Mesenchymal stem cell (in vitro differentiated cells and primary cell): ENCODE results near the gene MYH1.

ENCODE experiments used
- DNase-seq: peaks from one replicate; pipeline ENCODE4 v3.0.0-alpha.2; 2013
- H2AFZ ChIP-seq: one replicate; pipeline ENCODE4 v1.6.1; 2013; ENCODE audit warnings: low read depth, mild to moderate bottlenecking, control low read depth, inconsistent platforms, low read length, moderate library complexity
- H2AK5ac ChIP-seq: 2 replicates; pipeline ENCODE4 v1.6.1; 2013; ENCODE audit warnings: low read length, moderate library complexity, mild to moderate bottlenecking, inconsistent platforms; ENCODE audit not compliant: severe bottlenecking
- H2BK120ac ChIP-seq: one replicate; pipeline ENCODE4 v1.6.1; 2013; ENCODE audit warnings: low read depth, mild to moderate bottlenecking, inconsistent platforms, low read length, moderate library complexity
- H2BK12ac ChIP-seq, 2 experiments: one replicate each; pipeline ENCODE4 v1.6.1; 2013; ENCODE audit warnings: inconsistent platforms in 2 of 2, low read length in 2 of 2, mild to moderate bottlenecking in 2 of 2, moderate library complexity in 2 of 2, control low read depth in 1 of 2
- H2BK15ac ChIP-seq: one replicate; pipeline ENCODE4 v1.6.1; 2013; ENCODE audit warnings: mild to moderate bottlenecking, low read depth, inconsistent platforms; ENCODE audit not compliant: poor library complexity, severe bottlenecking
- H2BK5ac ChIP-seq: 2 replicates; pipeline ENCODE4 v1.6.1; 2013; ENCODE audit warnings: low read depth, mild to moderate bottlenecking, low read length, control low read depth, inconsistent platforms; ENCODE audit not compliant: poor library complexity, severe bottlenecking
- H3K14ac ChIP-seq, 2 experiments: one replicate each; pipeline ENCODE4 v1.6.1; 2013; ENCODE audit warnings: inconsistent platforms in 2 of 2, low read length in 2 of 2, control low read depth in 1 of 2, mild to moderate bottlenecking in 1 of 2, moderate library complexity in 1 of 2
- H3K18ac ChIP-seq, 2 experiments: one replicate each; pipeline ENCODE4 v1.6.1; 2013; ENCODE audit warnings: inconsistent platforms in 2 of 2, low read length in 2 of 2, control low read depth in 1 of 2, low read depth in 1 of 2, mild to moderate bottlenecking in 1 of 2
- H3K23ac ChIP-seq, 2 experiments: one replicate each; pipeline ENCODE4 v1.6.1; 2013; ENCODE audit warnings: inconsistent platforms in 2 of 2, low read length in 2 of 2, mild to moderate bottlenecking in 2 of 2, moderate library complexity in 2 of 2, control low read depth in 1 of 2
- H3K27ac ChIP-seq: 2 replicates; pipeline ENCODE4 v1.5.1; 2013; ENCODE audit warnings: mild to moderate bottlenecking, moderate library complexity, low read length, control low read depth, inconsistent platforms; ENCODE audit not compliant: poor library complexity, severe bottlenecking
- H3K27me3 ChIP-seq, 2 experiments: 2 replicates each; pipeline versions ENCODE4 v1.6.1 to v1.7.0; 2013; ENCODE audit warnings: low read length in 2 of 2, mild to moderate bottlenecking in 2 of 2, moderate library complexity in 2 of 2, control low read depth in 1 of 2, inconsistent platforms in 1 of 2; ENCODE audit not compliant: control insufficient read depth in 1 of 2, insufficient read depth in 1 of 2
- H3K36me3 ChIP-seq, 2 experiments: 2 replicates each; pipeline versions ENCODE4 v1.6.1 to v1.7.0; 2013; ENCODE audit warnings: low read length in 2 of 2, control low read depth in 1 of 2, inconsistent platforms in 1 of 2, low read depth in 1 of 2, mild to moderate bottlenecking in 1 of 2; ENCODE audit not compliant: insufficient read depth in 2 of 2, control insufficient read depth in 1 of 2
- H3K4ac ChIP-seq, 2 experiments: one replicate each; pipeline ENCODE4 v1.6.1; 2013; ENCODE audit warnings: inconsistent platforms in 2 of 2, low read length in 2 of 2, mild to moderate bottlenecking in 2 of 2, moderate library complexity in 2 of 2, control low read depth in 1 of 2, low read depth in 1 of 2
- H3K4me1 ChIP-seq: 2 replicates; pipeline ENCODE4 v1.6.1; 2013; ENCODE audit warnings: low read depth, low read length, control low read depth; ENCODE audit not compliant: control insufficient read depth, insufficient read depth
- H3K4me2 ChIP-seq: 2 replicates; pipeline ENCODE4 v1.6.1; 2013; ENCODE audit warnings: low read length, mild to moderate bottlenecking, inconsistent platforms; ENCODE audit not compliant: poor library complexity, severe bottlenecking
- H3K4me3 ChIP-seq, 2 experiments: 2 replicates each; pipeline versions ENCODE4 v1.5.1 to v1.7.0; 2013; ENCODE audit warnings: low read length in 2 of 2, mild to moderate bottlenecking in 2 of 2, control low read depth in 1 of 2, low read depth in 1 of 2; ENCODE audit not compliant: insufficient read depth in 1 of 2
- H3K79me1 ChIP-seq: replicated peaks from 2 replicates; pipeline ENCODE4 v1.6.1; 2013; ENCODE audit warnings: mild to moderate bottlenecking, control low read depth, low read length, inconsistent platforms; ENCODE audit not compliant: poor library complexity, severe bottlenecking
- H3K9ac ChIP-seq: 2 replicates; pipeline ENCODE4 v1.7.0; 2013; ENCODE audit warnings: mild to moderate bottlenecking, low read length, moderate library complexity
- H3K9me3 ChIP-seq: 2 replicates; pipeline ENCODE4 v1.7.0; 2013; ENCODE audit warnings: mild to moderate bottlenecking, low read length; ENCODE audit not compliant: control insufficient read depth
- H4K8ac ChIP-seq: one replicate; pipeline ENCODE4 v1.6.1; 2013; ENCODE audit warnings: inconsistent platforms, mild to moderate bottlenecking, low read length, moderate library complexity
- H4K91ac ChIP-seq: one replicate; pipeline ENCODE4 v1.6.1; 2013; ENCODE audit warnings: mild to moderate bottlenecking, low read length, inconsistent platforms
- WGBS: methylation state at CpG from one replicate; pipeline ENCODE4 v1.1.7; 2013; ENCODE audit warnings: mixed read lengths; 5-methylcytosine and 5-hydroxymethylcytosine counted together

MYH1 gene

DNA sequence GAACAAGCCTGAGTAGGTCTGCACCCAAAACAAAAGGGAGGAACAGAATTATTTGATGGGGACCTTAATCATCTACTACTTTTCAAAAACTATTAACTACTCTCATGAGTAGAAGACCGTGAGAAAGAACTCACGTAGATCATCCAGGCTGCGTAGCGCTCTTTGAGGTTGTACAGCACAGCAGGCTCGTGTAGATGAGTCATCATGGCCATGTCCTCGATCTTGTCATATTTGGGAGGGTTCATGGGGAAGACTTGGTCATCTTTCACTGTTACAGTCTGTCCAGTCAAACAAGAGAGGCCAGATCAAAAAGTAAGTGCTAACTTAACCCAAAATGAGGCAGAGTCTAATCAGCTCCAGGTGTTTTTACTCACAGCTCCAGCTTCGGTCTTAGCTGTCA, 2.3 kb downstream of the MYH1 start:
- 88% methylated on average over 7 of the region's 7 CpGs for WGBS
- Histone ChIP-seq H3K18ac (no peak overlapping the region), H4K8ac (no peak overlapping the region)

DNA sequence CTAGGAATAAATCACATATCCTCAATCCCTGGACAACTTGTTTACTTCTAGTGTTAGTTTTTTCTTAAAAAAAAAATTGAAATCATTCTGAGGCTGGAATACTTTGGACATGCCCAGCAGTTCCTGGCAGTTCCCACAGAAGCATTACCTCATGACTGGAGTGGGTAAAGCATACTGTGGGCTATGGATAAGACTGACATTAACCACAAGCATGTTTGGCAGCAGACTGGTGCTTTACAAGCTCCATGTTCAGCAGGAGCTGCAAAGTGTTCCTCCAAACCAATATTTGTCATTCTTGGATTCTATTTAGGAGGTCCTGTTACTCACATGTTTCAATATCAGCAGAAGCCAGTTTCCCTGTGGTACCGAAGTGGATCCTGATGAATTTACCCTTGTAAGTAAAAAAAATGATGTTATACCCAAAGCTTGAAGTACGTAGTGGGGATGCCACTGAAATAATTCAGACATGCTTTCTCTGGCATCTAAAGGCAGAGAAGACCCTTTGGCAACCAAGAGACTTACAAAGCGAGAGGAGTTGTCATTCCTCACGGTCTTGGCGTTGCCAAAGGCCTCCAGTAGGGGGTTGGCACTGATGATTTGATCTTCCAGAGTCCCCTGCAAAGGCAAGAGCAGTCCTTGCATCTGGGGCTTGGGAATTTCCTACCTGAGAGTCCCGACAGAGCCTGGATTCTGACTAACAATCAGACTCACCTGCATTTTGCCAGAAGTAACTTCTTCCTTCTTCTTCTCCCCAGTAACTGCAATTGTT, 4.9 kb downstream of the MYH1 start:
- peak; percentile 34 for DNase-seq
- Histone ChIP-seq H2AK5ac (no peak overlapping the region), H3K18ac (no peak overlapping the region), H3K27ac (no peak overlapping the region), H3K9ac (no peak overlapping the region), H2BK5ac (no peak overlapping the region), H3K23ac (no peak overlapping the region), H3K9me3 (no peaks in the 10 kb centered on the region), H2BK12ac (no peak overlapping the region), H2BK15ac (no peak overlapping the region), H3K27me3 (no peaks in the 10 kb centered on the region), H4K91ac (no peak overlapping the region), H3K79me1 (no peaks in the 10 kb centered on the region), H3K4ac (no peak overlapping the region), H3K36me3 (no peaks in the 10 kb centered on the region), H2BK120ac (no peak overlapping the region), H4K8ac (no peak overlapping the region), H3K14ac (no peak overlapping the region), H3K4me3 (no peak overlapping the region), H3K4me2 (no peak overlapping the region), H3K4me1 (no peaks in the 10 kb centered on the region), H2AFZ (no peak overlapping the region)
- 48% methylated on average over 6 of the region's 6 CpGs for WGBS

More for the DNA sequence above, 2.3 kb downstream of the MYH1 start:
- Histone ChIP-seq H3K79me1 (no peaks in the 10 kb centered on the region), H3K9me3 (no peaks in the 10 kb centered on the region), H3K27me3 (no peaks in the 10 kb centered on the region), H3K4me2 (no peak overlapping the region), H3K9ac (no peak overlapping the region), H2BK120ac (no peak overlapping the region), H3K27ac (no peak overlapping the region), H3K36me3 (no peaks in the 10 kb centered on the region), H4K91ac (no peak overlapping the region), H3K4me3 (no peak overlapping the region), H2BK5ac (no peak overlapping the region), H3K4me1 (no peaks in the 10 kb centered on the region), H2AK5ac (no peak overlapping the region), H2BK12ac (no peak overlapping the region), H3K14ac (no peak overlapping the region), H3K4ac (no peak overlapping the region), H3K23ac (no peak overlapping the region), H2BK15ac (no peak overlapping the region), H2AFZ (no peak overlapping the region)
- DNase-seq, result no peak

DNA sequence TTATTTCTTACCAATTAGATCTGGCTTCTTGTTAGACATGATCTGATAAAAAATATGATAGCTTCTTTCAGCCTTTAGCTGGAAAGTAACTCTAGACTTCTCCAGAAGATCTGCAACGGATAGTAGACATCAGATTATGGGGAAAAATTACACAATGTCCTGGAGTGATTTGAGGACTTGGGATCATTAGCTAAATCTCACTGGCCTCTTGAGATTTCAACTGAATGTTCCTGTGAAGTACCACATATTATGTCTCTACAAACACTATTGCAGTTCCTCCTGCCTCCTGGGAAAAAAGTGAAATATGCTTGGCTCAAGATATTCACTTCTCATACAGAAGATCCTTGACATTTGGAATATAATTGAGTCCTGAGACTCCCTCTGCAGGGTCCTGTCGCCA, 5.5 kb downstream of the MYH1 start:
- Histone ChIP-seq H3K14ac (no peak overlapping the region), H3K27me3 (no peaks in the 10 kb centered on the region), H2BK12ac (no peak overlapping the region), H2BK5ac (no peak overlapping the region), H4K8ac (no peak overlapping the region), H3K9ac (no peak overlapping the region), H3K79me1 (no peaks in the 10 kb centered on the region), H3K4ac (no peak overlapping the region), H2BK15ac (no peak overlapping the region), H2BK120ac (no peak overlapping the region), H3K4me2 (no peak overlapping the region), H3K23ac (no peak overlapping the region), H3K4me3 (no peak overlapping the region), H3K9me3 (no peaks in the 10 kb centered on the region), H2AK5ac (no peak overlapping the region), H3K27ac (no peak overlapping the region), H2AFZ (no peak overlapping the region), H4K91ac (no peak overlapping the region), H3K18ac (no peak overlapping the region), H3K36me3 (no peaks in the 10 kb centered on the region), H3K4me1 (no peaks in the 10 kb centered on the region)
- DNase-seq, result peak; percentile 1
- WGBS, result 71% methylated on average over 1 of the region's 2 CpGs

DNA sequence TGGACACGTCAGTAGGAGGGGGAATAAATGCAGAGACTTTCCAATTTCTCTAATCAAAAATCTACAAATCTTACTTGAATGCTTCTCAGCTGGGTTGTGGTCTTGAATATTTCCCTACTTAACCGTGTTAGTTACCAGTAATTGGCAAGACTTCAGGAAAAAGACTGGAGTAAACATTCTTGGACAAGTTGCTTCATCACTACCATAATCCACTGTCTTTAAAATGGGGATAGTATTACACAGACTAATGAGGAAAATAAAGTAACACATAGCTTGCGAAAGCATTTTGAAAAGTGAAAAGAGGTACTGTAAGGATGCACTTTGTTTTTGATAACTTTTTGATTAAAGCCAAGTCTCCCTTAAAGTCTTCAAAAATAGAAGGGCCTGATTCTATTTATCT, 18.4 kb downstream of the MYH1 start:
- H2BK120ac ChIP-seq, result no peak overlapping the region
- no peak overlapping the region for H3K18ac ChIP-seq
- no peak overlapping the region for H4K91ac ChIP-seq
- H2BK15ac ChIP-seq, result no peak overlapping the region
- H3K79me1 ChIP-seq, result no peaks in the 10 kb centered on the region
- H3K4ac ChIP-seq, result no peak overlapping the region
- no peak overlapping the region for H3K9ac ChIP-seq
- H3K9me3 ChIP-seq, result peaks cover 17% of the 10 kb centered on the region
- no peaks in the 10 kb centered on the region for H3K36me3 ChIP-seq
- no peak for DNase-seq
- no peak overlapping the region for H3K4me3 ChIP-seq
- peaks cover 0 to 4% of the 10 kb centered on the region in 2 experiments for H3K27me3 ChIP-seq
- no peak overlapping the region for H4K8ac ChIP-seq
- no peaks in the 10 kb centered on the region for H3K4me1 ChIP-seq
- no peak overlapping the region for H2BK5ac ChIP-seq
- no peak overlapping the region for H2AFZ ChIP-seq
- H2BK12ac ChIP-seq, result no peak overlapping the region
- no peak overlapping the region for H3K14ac ChIP-seq
- no peak overlapping the region for H3K23ac ChIP-seq
- H3K27ac ChIP-seq, result no peak overlapping the region
- H2AK5ac ChIP-seq, result no peak overlapping the region
- no peak overlapping the region for H3K4me2 ChIP-seq
- no CpG with 5 or more reads among the region's 3 CpGs for WGBS
